ENCODE data around the gene LRRC1.

Gene LRRC1

GRCh38 chr6:53947780-53948179 is 153.0 kb downstream of the LRRC1 start:
- no peak for TF ChIP-seq CTCF (IDR thresholded peaks at IDR 0.05; ENCODE audit: extremely low read depth, missing control alignments)

GRCh38 chr6:53951383-53951782 is 156.6 kb downstream of the LRRC1 start:
- no peak for TF ChIP-seq CTCF (IDR thresholded peaks at IDR 0.05; ENCODE audit: extremely low read depth, missing control alignments)

More at GRCh38 chr6:53947780-53948179, 153.0 kb downstream of the LRRC1 start:
- DNase-seq (ENCODE audit: low spot score): no peak

GRCh38 chr6:53956068-53956711 is 161.4 kb downstream of the LRRC1 start:
- DNase-seq (ENCODE audit: low spot score): peak; percentile 38
- peak; percentile 63 for TF ChIP-seq CTCF (IDR thresholded peaks at IDR 0.05; ENCODE audit: extremely low read depth, missing control alignments)

More at GRCh38 chr6:53951383-53951782, 156.6 kb downstream of the LRRC1 start:
- no peak for DNase-seq (ENCODE audit: low spot score)

- DNase-seq (ENCODE audit: low spot score): no peak
Observed at GRCh38 chr6:53956804-53957203, 162.0 kb downstream of the LRRC1 start.

GRCh38 chr6:53959717-53960116 is 164.9 kb downstream of the LRRC1 start:
- TF ChIP-seq CTCF (IDR thresholded peaks at IDR 0.05; ENCODE audit: extremely low read depth, missing control alignments): no peak
- no peak for DNase-seq (ENCODE audit: low spot score)

More at GRCh38 chr6:53956804-53957203, 162.0 kb downstream of the LRRC1 start:
- no peak for TF ChIP-seq CTCF (IDR thresholded peaks at IDR 0.05; ENCODE audit: extremely low read depth, missing control alignments)

GRCh38 chr6:53960311-53960710 is 165.5 kb downstream of the LRRC1 start:
- TF ChIP-seq CTCF (IDR thresholded peaks at IDR 0.05; ENCODE audit: extremely low read depth, missing control alignments): no peak
- no peak for DNase-seq (ENCODE audit: low spot score)

- TF ChIP-seq CTCF (IDR thresholded peaks at IDR 0.05; ENCODE audit: extremely low read depth, missing control alignments): no peak
- DNase-seq (ENCODE audit: low spot score): no peak
Observed at GRCh38 chr6:53961679-53962370, 167.0 kb downstream of the LRRC1 start.

Data from GM20000 (cell line).